Measurements from ENCODE around the gene CNTN5.

CNTN5 gene

DNA sequence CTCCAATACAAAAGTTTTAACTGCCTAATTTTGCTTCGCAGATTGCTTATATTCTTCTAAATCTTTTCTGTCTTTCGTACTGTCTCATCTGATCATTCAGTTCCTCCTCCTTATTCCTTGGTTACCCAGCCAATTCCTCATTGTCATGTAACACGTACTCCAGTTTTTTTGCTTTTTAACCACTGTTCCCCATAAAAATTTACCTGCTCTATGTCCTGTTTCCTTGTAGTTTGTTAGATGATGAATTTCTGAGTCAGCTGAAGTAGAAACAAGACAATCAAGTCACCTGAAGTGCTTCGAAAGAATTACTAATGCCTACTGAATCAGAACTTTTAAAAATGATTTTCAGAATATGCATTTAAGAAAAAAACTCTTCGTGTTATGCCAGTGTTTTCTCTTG, 150.6 kb downstream of the CNTN5 start:
- DNase-seq = no peak

DNA sequence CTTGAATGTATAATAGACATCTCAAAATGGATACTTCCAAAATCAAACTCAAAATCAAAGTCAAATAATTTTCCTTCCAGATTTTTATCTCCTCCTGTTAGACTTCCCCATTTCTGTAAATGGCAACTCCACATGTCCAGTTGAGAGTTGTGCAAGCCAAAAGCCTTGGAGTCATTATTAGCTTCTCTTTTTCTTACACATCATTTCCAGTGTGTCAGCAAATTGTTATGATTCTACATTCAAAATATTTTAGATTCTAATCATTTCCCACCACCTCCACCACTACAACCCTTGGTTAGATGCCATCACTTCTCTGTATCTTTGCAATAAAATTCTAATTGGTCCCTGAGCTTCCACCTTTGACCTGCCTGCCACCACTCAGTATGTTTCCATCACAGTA, 155.7 kb downstream of the CNTN5 start:
- DNase-seq = no peak

DNA sequence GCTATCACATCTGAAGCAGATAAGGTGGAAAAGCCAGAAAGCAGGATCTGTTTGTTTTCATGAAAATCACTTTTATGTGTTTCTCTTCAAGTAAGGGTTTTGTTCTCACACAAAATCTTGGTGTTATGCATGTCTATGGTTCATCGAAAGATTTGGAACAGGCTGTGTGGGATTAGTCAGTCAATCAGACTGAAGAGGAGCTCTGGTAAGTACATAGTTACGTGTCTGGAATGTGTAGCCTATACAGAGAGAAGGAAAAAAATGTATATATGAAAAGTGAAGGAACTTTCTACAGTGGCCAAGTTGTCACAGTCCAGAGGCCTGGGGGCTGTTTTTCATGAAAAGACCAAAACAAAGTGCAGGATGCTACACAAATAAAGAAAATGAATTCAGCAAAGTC, 156.7 kb downstream of the CNTN5 start:
- DNase-seq = no peak

DNA sequence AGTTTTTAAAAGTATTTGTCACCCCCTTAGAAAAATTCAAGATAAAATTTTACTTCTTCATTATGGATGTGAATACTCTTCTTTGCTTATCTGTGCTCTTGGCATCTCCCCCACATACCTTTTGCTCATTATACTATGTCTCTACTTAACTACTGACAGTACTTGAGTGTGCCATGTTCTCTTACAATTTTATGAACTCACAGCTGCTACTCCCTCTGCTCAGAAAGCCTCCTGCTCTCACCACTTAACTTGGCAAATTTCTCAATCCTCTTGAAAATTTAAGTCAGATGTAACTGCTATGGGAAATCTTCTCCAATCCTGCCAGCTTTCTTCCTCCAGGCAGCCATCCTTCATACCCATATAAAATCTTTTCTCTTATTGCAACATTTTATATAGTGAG, 163.4 kb downstream of the CNTN5 start:
- no peak for DNase-seq

DNA sequence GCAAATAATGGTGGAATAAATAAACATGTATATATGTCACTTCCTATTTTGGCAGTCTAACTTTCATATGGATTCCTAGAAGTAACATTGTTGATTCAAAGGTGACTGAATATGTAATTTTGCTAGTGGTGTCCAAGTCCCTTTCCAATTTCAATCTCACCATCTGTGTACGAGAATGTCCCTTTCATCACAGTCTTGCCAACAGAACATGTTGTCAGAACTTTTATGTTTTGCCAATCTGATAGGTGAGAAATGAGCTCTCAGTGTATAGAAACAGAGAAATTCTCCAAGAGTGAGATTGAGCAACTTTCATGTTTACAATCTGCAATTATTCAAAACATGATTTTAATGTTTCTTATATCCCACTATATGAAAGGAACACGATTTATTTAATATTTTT, 167.5 kb downstream of the CNTN5 start:
- no peak for DNase-seq

DNA sequence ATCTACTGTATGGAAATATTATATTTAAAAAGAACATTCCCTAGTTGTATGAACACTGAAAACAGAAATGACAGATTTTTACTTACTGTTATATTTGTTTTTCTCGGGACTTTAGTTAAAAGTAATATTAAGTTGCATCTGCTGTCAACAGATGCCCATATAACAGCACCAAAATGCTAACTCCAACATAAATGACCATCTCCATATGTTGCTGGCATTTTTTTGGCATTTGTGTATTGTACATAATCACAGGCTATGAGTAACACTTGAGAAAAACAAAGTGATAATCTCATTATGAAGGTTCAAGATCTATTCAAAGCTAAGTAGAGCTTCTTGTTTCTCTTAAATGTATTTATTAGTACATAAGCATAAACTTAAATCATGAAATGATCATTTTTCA, 172.0 kb downstream of the CNTN5 start:
- no peak for DNase-seq

DNA sequence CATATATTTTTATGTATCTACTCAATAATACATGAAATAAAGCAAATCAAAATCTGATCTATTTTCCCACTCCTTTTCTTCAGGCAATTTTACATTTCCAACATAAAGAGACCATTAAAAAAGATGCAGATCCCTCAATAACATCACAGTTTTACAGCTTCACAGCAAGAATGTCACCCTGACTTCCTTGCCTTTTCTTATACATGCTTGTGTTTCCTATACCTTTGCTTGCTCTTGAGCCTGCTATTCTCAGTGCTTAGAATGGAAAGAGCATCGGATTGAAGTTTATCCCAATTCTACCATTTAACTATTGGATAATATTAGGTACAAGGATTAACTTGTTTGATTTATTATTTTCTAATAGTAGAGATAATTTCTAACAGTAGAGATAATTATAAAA, 176.7 kb downstream of the CNTN5 start:
- no peak for DNase-seq

DNA sequence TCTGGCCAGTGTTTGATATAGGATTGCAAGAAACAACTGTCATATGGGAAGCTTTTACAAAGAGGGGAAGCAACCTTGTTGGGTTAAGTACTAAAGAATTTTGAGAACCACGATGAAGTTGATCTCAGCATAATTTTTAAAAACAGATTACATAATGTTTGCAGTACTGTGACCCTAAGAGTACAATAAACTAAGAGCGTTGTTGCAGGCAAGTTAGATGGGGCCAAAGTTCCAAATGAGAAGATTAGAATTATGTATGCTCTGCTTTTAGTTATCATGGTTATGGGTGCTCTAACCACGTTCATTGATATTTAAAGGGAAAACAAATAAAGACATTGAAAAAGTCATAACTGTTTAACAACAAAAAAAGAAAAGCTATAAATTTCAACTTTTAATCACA, 177.5 kb downstream of the CNTN5 start:
- DNase-seq = no peak

DNA sequence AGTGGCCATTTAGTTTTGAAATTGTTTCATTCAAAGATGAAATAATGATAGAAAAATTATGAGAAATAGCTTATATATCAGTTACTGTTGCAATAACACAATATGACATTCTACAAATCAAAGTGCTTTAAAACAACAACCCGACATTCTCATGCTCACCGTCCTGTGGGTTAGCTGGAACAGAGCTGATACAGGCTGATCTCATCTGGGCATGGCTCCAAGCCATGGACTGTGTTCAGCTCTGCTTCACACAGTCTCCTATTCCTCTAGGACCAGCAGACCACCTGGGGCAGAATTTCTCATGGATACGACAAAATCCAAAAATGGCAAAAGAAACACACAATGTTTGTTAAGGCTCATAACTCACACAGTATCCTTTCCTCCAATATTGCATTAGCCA, 178.6 kb downstream of the CNTN5 start:
- no peak for DNase-seq

DNA sequence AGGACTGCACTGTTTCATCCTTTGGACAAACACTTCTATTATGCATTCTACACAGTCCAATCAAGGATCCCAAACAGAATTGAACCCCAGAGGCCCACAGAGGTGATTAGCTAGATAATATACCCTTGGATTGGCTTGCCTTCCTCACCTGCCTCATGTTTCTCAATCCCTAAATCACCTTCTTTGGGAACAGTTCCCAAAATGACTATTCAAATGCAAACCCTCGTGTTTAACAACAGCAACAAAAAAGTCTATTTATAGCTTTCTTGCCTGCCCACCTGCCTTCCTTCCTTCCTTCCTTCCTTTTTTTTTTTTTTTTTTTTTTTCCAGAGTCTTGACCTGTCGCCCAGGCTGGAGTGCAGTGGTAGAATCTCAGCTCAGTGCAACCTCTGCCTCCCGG, 180.0 kb downstream of the CNTN5 start:
- DNase-seq = no peak

DNA sequence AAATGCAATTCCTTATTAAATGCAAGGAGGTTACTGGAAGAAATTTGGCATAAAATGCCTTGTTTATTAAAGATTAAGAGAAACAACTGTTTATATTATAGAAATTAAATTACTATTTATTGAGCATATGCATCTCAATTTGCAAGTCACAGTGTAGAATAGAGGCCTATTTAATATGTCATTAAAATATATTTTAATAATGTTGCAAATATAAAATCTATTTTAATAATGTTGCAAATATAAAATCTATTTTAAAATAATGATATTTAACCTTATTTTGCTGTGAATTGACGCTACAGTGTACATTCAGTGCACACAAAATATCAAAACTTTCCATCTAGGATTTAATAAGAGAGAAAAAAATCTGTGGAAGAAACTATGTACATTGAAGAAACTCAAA, 188.1 kb downstream of the CNTN5 start:
- DNase-seq = no peak

DNA sequence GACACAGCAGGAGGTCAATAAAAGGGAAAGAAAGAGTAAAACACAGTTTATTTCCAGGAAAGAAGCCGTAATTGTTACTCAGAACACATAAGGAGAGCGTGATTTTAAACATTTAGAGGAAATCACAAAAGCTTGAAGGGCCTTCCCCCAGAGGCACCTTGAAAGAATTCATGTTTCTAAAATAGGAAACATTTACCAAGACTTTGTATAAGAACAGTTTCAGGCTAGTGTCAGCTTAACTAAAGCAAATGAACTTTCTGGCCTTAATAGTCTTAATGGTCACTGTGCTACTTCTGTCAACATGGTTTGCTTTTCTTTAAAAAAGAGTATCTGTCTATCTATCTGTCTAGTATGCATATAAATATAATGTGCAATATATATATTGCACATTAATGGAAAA, 208.8 kb downstream of the CNTN5 start:
- DNase-seq = no peak

DNA sequence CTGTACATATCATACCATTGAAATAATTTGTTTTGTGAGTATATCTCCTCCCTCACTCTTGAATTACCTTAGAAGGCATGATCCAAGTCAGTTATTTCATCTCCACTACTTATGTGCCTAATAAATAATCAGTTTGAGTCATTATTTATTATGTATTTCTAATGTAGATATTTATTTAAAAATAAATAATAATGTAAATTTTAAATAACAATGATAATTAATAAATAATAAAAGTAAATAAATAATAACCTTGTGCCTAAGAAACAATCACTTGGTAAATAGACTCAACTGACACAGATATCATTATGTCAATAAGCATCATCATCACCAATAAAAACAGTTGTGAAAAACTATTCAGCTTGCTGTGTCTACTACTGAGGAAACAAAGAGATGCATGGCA, 213.8 kb downstream of the CNTN5 start:
- no peak for DNase-seq

DNA sequence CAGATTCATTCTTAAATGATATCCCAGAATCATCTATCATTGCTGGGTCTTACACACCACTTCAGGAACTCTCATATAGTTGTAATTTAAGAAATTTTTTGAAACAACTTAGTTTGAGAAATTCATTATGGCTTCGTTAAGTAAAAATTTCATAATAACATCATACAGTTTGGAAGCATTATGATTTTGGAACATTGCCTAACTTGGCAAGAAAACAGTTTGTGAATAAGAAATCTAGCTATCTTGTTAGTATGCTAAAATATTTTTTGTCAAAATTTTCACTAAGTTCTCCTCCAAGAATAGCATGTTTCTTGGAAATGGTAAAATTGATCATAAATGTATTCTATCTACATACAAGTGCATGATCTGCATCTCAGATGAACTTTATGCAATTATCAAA, 217.7 kb downstream of the CNTN5 start:
- no peak for DNase-seq

DNA sequence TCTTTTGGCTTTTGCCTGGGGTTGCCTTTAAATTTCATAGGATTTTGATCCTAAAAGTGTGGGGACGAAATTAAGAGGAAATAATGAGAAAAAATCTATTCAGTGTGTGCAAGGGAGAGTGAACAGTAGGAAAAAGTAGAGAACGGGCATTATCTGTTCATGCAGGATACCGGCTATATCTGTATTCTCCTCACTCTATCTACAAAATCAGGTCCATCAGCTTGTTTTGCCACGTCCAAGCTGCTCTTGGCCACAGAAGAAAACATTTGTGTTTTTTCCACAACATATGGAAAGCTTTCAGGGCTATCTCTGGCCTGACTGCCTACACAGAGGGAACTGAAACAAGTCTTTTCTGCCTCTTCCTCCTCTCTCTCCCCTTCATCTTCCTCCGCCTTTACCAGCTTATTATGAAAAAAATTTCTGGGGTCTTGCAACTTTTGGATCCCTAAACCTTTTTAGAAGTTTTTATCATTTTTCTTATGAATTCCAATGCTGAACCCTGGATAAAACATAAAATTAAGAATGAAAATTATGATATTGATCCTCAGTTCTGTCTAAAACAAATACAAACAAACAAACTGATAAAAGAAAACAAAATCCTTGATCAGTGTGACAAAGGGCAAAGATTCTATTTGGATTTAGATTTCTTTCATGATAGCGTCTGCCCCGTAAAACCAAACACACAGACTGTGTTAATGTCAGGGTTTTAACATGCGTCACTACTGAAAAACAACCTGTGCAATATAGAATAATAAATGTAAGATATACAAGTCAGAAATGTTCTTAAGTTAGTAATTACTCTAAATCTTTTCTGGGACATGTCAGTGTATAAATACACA, 219.7 kb downstream of the CNTN5 start:
- no peak for DNase-seq

DNA sequence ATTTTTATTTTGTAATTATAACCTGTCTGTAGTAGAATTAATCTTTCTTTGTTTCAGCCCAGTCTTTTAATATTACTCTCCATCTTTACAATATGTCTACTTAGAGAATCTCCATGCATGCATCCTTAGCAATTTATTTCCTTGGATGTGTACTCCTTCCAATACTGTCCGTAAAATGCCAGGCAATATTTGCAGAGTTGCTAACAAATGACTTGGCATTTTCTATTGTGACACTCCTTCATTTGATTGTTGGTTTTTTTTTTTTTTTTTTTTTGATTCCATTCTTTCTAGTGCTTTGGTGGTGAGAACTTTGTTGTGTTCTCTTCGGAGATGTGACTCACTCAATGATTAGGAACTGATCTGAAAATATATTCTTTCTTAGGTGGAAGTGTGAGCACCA, 220.3 kb downstream of the CNTN5 start:
- no peak for DNase-seq

DNA sequence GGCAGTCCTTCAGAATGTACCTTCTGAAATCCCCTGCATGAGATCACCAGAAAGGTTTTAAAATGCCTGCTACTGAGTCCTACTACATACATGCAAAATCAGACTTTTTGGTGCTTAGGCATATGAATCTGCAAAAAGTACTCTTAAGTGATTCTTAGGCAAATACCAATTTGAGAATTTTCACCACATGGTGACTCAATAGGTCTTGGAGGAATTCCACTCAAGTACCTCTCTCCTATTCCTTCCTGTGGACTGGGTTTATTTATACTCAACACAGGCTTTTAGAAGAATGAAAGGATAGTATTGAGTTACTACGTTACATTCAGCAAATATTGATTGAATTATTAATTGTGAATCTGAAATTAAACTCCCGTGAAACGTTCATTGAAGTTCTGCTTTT, 223.9 kb downstream of the CNTN5 start:
- no peak for DNase-seq

DNA sequence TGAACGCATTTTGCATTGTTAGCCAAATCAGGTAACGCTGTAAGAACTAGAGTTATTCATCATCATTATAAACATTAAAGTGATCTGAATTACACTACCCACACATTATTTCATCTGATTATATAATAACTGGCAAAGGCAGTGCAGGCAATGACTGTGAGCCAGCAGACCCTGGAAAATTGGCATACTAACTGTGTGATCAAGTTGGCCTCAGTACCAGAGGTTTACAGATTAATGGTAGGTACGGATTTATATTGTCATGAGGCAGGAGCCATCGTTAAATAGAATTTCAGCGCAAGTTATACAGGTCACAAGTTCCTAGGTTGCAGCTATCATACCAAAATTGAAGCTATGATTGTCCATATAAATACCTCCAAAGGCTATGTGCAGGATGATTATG, 225.4 kb downstream of the CNTN5 start:
- no peak for DNase-seq

DNA sequence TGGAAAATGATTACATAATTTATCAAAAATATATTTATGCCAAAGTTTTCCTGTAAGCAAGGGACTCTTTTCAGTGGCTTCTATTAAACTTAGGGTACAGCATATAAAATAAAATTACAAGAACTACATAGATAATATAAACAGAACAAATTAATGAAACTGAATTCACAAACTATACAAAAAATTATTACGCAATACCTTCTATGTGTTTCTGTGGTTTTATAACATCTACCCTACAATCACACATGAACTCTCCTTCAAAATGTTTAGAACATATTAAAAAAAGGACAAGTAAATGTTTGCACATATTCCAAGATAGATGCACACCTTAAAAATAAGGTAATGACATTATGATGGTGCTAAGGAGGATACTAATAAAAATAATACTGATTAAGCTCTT, 235.9 kb downstream of the CNTN5 start:
- DNase-seq = no peak

DNA sequence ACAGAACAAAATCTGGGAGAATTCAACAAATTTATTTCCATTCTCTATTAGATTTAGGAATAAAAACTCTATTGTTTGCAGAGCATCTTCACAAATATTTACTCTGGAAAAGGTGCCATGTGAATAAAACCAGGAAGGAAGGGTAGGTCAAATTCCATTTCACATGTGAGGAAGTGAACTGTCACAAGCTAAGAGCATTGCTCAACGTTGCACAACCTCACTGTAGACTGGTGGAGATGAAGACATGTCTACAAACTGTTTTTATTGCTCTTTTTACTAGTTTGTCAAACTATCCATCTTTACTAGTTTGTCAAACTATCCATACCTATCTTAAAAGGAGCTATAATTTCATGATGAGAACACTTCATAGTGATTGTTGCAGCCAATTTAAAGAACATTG, 236.4 kb downstream of the CNTN5 start:
- DNase-seq = no peak

DNA sequence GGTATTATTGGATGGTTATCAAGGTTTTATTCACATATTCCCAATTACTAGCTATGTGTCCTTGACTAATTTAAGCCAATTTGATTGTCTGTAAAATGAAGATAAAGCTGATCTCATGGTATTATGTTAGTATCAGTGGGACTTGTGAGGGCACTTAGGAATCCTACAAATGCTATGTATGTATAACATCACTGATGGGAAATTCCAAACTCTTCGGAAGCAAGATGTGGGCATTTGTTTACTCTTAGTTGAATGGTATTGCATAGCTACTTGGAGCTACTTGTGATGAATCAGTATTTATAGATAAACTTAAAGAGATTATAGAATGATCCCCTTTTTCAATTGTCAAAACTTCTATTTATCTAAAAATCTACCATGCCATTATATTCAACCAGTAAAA, 239.9 kb downstream of the CNTN5 start:
- no peak for DNase-seq

DNA sequence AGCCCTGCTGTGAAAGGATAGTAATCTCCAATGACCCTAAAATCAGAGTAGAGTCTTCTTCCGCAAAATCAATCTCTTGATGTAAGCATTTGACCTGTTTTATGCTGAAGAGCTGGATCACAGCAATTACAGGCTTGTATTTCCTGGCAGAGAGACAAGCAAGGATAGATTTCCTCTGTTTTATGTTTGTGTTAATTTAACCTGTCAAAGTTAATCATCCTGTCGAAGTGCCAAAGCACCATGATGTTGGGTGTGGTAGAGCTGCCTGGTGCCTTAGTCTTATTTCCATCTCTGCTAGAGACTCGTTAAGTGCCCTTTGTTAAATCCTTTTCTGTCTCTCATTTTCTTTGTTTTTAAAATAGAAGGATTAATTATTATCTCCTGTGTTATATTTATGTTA, 248.1 kb downstream of the CNTN5 start:
- DNase-seq = no peak

DNA sequence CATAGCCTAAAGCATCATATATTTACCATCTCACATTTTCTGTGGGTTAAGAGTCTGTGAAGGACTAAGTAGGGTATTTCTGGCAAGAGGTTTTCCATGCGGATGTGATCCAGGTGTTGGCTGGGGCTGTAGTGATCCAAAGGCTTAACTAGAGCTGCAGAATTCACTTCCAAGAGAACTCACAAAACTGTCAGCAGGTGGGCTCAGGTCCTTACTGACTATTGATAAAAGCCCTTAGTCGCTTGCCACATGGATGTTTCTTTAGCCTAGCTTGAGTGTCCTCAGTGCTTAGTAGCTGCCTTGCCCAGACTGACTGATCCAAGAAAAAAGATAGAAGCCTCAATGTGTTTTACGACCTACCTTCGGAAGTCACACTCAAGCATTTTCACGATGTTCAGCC, 250.8 kb downstream of the CNTN5 start:
- DNase-seq = no peak

DNA sequence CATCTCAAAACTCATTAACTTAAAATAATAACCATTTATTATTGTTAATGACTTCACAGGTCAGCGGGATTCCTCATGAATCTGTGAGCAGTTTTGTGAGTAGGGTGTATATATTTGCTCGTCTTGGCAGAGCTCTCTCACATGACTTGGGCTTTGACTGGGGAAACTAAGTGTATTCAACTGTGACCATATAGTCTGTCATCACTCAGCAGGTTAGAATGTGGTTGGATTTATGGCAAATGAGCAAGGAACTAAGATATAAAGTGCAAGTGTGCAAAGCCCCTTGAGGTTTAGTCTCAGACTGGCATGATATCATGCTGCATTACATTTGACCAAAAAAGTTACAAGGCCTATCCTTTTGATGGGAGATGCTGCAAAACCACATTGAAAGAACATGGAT, 254.8 kb downstream of the CNTN5 start:
- DNase-seq = no peak

DNA sequence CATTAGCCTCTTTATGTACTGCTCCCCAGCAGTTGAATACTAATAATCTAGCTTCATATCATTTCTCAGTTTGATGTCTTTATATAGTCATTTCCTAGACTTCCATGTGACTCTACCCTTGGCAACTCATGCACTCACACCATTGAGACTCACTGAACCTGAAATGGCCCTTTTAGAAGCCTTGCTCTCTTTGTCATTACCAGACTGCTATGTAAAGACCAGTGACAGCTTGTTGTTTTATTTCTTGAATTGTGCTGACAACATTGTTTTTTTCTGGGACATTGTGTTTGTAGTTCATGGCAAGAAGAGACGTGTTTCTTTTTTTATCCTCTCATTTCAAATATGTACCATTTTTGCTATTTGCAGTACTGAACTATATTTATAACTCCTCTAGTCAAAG, 256.5 kb downstream of the CNTN5 start:
- no peak for DNase-seq

DNA sequence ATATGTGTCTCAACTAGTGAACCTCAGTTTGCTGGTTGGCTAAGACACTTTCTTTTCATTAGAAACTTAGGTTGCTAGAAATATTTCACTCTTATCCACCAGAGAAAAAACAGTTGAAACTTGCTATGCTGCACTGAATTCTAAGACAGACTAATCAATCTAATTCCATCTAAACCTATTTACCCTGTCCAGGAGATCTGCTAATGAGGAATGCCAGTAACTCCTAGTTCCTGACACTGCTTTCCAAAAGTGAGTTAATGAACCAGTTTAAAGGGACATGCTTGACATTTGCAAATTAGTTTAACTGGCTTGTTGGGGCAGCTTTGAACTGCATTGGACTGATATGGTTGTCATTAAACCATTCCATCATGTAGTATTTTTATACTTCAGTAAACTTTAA, 258.5 kb downstream of the CNTN5 start:
- DNase-seq = no peak

Data from GDM1 (cell line).